ENCODE measurements around the gene SLC29A1. TPM values are rescaled to one million over a fixed set of nuclear protein-coding genes. Genes with fewer than 3 reads are reported as not detected.

SLC29A1 gene
- total and polyA plus RNA-seq, 9 of the 15 experiments (the other 6 are each of a cell fraction or from before 2014, with no cell fraction given) = 18.9 to 170 (median 57.7) TPM

DNA sequence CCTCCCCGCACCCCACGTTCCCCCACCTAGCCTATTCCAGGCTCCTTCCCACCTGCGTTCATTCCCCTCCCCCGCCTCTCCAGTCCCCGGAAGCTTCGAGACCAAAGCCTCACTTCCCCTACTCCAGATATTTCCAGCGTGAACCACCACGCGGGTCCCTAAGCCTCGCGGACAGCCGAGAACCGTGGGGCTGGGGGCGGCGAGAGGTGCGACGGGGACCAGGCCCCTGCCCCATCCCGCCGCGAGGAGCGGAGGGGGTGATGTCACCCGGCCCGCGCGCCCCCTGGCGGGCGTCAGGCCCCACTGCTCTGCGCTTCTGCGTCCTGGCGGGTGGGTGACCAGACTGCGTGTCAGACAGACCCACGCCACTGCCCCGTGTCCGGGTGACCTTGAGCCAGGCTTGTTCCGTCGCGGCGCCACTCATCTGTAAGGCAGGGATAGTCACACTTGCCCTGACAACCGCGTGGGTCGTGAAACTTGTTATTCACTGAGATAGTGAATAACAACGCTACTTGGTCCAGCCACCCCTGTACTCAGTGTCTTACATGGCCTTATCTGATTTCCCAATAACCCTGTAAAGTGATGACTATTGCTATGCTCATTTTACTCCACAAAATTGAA lies 14.5 kb downstream of the SLC29A1 start (continued):
- TF ChIP-seq ZBTB8A (IDR thresholded peaks at IDR 0.05; ENCODE audit: partially characterized antibody) (no peak), HCFC1 (IDR thresholded peaks at IDR 0.05; ENCODE audit: low read depth, low read length) (peak; percentile 41; the same call in 1 of the 2 replicates), SP2 (IDR thresholded peaks at IDR 0.05; ENCODE audit: extremely low read depth, low read depth, low read length, poor library complexity, severe bottlenecking) (no peak), NBN (IDR thresholded peaks at IDR 0.05; ENCODE audit: low read depth) (peak; percentile 94), NUFIP1 (IDR thresholded peaks at IDR 0.05; ENCODE audit: partially characterized antibody) (no peak), TBP (optimal IDR thresholded peaks at IDR 0.05; ENCODE audit: low read depth, low read length) (no peak), EP400 (IDR thresholded peaks at IDR 0.05) (peak; percentile 95), BRF2 (IDR thresholded peaks at IDR 0.05; ENCODE audit: borderline replicate concordance, insufficient read depth, insufficient read length) (no peak), RREB1 (CRISPR knock-in tag; IDR thresholded peaks at IDR 0.05) (peak; percentile 87; the same call in 1 of the 2 replicates), CREB1 (IDR thresholded peaks at IDR 0.05) (peak; percentile 82), CREB1 (CRISPR knock-in tag; IDR thresholded peaks at IDR 0.05) (peak; percentile 90), ZNF551 (CRISPR knock-in tag; IDR thresholded peaks at IDR 0.05) (no peak)
- TF ChIP-seq, protein P1, sequence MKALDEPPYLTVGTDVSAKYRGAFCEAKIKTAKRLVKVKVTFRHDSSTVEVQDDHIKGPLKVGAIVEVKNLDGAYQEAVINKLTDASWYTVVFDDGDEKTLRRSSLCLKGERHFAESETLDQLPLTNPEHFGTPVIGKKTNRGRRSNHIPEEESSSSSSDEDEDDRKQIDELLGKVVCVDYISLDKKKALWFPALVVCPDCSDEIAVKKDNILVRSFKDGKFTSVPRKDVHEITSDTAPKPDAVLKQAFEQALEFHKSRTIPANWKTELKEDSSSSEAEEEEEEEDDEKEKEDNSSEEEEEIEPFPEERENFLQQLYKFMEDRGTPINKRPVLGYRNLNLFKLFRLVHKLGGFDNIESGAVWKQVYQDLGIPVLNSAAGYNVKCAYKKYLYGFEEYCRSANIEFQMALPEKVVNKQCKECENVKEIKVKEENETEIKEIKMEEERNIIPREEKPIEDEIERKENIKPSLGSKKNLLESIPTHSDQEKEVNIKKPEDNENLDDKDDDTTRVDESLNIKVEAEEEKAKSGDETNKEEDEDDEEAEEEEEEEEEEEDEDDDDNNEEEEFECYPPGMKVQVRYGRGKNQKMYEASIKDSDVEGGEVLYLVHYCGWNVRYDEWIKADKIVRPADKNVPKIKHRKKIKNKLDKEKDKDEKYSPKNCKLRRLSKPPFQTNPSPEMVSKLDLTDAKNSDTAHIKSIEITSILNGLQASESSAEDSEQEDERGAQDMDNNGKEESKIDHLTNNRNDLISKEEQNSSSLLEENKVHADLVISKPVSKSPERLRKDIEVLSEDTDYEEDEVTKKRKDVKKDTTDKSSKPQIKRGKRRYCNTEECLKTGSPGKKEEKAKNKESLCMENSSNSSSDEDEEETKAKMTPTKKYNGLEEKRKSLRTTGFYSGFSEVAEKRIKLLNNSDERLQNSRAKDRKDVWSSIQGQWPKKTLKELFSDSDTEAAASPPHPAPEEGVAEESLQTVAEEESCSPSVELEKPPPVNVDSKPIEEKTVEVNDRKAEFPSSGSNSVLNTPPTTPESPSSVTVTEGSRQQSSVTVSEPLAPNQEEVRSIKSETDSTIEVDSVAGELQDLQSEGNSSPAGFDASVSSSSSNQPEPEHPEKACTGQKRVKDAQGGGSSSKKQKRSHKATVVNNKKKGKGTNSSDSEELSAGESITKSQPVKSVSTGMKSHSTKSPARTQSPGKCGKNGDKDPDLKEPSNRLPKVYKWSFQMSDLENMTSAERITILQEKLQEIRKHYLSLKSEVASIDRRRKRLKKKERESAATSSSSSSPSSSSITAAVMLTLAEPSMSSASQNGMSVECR (CRISPR knock-in tag; IDR thresholded peaks at IDR 0.05) = no peak; the same call in none of the 2 replicates
- TF ChIP-seq, protein P2, sequence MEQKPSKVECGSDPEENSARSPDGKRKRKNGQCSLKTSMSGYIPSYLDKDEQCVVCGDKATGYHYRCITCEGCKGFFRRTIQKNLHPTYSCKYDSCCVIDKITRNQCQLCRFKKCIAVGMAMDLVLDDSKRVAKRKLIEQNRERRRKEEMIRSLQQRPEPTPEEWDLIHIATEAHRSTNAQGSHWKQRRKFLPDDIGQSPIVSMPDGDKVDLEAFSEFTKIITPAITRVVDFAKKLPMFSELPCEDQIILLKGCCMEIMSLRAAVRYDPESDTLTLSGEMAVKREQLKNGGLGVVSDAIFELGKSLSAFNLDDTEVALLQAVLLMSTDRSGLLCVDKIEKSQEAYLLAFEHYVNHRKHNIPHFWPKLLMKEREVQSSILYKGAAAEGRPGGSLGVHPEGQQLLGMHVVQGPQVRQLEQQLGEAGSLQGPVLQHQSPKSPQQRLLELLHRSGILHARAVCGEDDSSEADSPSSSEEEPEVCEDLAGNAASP (IDR thresholded peaks at IDR 0.05) = no peak
